ENCODE results near the gene XPNPEP3.
"Not testable (repeated sequence)": the region's sequence is repeated elsewhere in the genome, so short reads cannot be mapped to it uniquely, and the experiment has no call there.

Gene XPNPEP3

DNA sequence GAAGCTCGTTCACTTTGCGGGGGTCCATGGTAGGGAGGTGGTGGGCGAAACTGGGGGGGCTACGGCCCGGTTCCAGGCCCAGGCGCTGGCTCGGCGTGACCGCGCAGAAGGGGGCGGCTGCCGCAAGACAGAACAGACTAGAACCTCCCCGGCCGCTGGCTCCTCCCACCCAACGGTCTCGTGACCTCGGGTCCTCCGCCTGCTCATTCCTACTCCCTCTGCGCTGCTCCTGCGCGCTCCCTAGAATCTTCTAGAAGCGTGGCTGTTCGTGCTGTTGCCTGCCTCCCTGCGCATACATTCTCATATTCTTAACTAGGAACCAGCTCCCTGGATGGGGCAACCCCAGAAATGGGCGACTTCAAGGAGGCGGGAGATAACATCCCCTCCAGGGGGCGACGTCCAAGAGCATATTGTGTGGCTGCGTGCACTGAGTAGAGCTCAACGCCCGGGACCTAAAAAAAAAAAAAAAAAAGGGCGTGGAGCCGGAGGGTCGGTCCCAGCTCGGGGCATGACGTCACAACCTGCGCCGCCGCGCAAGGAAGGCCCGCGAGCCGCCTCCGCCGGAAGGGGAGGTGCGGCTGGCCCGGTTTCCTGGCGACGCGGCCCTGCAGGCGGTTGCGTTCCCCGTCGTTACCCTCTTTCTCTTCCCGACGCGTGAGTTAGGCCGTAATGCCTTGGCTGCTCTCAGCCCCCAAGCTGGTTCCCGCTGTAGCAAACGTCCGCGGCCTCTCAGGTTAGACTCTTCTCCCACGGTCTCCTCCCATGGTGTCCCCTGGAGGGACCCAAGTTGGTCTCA is at the start of gene XPNPEP3, which contains the start of gene ST13:
Gene XPNPEP3 (plus strand): TSS at position 636 of the 796 bp plus-strand sequence. CDS start 34 bp downstream, at position 670.
Gene ST13 (minus strand): TSS at position 127 of the 796 bp plus-strand sequence. CDS start 99 bp downstream, at position 28.
- DNase-seq (ENCODE audit: low read depth) = peak; percentile 97

DNA sequence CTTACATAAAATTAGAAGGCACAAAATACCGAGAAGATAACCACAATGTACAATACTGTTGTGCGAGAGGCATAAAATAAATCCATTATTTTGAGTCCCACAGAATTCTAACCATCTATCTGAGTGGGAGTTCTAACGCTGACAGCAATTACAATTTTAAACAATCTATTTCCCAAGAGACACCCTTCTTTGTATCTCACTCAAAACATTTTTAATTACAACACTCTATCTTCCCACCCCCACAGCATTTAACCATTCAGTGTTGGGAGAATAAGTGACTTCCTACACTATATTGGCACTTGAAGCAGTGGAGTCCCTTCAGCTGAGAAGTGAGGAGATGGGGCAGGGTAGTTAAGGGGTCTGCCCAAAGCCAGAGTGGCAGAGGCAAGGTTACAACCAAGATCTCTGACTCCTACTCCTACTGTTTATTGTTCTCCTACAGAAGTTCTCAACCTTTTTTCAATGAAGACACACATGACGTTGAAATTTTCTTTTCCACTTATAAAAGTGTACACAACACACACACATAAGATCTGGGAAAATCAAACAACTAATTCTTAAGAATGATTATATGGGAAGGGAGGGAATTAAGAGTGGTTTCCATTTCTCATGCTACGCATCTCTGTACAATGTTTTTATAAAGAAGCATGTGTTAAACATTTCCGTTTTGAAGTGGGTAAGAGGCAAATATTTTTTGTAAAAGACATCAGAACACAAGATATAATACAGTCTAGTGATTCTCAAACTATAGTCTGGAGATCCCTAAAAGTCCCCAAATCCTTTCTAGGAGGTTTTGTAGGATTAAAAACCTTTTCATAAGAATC is 48.7 kb upstream of the XPNPEP3 start:
- peak; percentile 57 for DNase-seq (ENCODE audit: low read depth)

DNA sequence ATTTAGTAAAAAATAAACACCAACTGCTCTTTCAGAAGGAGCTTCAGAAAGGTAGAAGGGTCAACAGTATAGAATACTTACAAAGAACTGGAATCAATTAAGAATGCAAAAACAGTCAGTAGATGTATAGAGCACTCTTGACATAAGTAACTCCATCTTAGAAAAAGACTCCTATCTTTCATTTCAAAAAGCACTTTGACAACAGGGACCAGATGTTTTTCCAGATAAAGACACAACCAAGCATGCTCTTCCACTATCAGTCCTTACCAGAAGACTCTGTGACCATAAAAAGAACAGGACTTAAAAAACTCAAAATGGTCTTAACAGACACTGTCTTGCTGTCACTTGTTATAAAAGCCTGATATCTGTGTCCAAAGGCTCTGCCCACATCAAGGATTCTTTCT is 43.0 kb upstream of the XPNPEP3 start:
- no peak for DNase-seq (ENCODE audit: low read depth)

DNA sequence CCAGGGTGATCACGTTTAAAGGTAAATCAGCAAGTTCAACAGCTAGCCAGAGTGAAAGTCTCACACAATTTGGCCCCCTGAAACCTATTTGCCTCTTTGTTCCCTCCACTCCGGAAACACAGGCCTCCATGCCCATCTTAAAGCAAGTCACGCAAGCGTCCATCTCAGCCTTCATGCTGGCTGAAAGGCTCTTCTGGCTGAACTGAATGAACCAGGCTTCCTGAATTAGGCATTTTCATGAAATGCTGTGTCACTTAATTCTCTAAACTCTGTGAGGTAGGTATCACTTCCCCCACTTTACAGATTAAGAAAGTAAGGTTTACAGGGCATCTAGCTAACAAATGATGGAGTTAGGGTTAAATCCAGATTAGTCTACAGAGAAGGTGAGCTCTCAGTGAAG is 39.2 kb upstream of the XPNPEP3 start:
- DNase-seq (ENCODE audit: low read depth) = no peak

DNA sequence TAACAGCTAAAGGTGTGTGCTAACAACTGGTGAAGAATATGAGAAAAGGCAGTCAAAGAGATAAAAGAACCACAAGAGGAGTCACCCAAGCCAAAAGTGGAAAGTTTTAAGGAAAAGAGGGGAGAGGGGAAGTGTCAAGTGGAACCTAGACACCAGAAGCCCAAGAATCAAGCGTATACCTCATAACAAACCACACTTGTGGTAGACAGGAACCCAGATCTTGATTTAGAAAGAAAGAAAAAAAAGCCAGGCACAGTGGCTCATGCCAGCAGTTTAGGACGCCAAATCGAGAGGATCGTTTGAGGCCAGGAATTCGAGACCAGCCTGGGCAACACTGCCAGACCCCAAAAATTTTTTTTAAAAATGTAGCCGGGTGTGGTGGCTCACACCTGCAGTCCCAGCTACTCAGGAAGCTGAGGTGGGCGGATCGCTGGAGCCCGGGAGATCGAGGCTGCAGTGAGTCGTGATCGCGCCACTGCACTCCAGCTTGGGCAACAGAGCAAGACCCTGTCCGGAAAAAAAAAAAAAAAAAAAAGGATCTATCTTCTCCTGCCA is 38.7 kb upstream of the XPNPEP3 start:
- no peak for DNase-seq (ENCODE audit: low read depth)

DNA sequence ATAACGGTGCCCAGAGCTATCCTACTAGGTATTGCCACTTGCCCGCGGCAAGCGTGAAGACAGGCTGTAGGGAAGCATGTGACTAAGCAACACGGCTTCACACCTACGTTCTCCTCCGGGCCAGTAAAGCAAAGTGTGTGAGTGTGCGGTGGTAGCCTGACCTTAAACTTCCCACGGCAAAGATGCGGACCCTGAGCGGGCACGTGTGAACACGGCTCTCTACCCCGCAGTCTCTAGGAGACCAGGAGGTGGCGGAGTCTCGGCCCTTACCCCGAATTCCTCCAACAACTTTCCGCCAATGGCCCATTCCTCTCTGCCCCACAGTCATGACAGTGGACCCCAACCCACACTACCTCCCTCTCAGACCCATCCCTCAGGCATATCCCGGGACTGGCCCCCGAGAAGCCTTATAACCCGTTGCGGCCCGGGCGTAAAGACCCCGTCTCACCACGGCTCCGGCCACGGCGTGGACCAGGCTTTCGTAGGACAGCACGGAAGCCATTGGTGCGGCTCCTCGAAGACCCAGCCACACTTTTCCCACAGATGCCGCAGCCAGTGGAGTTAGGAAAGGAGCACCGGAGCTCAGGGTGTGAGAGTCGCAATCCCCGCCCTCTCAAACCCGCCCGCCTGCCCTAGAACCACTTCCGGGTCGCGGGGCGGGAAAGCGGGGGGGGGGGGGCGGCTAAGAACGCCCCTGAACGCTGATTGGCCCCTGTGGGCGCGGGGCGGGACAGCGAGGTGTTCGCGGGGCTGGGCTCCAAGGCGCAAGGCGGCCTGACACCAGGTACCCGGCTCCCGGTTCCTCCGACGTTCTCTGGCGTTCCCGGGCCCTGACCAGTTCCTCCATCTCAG is 38.0 kb upstream of the XPNPEP3 start, which contains the start of gene SLC25A17:
Gene SLC25A17 (minus strand): TSS at position 600 of the 852 bp plus-strand sequence. CDS start 98 bp downstream, at position 502.
- DNase-seq (ENCODE audit: low read depth) = peak; percentile 84

DNA sequence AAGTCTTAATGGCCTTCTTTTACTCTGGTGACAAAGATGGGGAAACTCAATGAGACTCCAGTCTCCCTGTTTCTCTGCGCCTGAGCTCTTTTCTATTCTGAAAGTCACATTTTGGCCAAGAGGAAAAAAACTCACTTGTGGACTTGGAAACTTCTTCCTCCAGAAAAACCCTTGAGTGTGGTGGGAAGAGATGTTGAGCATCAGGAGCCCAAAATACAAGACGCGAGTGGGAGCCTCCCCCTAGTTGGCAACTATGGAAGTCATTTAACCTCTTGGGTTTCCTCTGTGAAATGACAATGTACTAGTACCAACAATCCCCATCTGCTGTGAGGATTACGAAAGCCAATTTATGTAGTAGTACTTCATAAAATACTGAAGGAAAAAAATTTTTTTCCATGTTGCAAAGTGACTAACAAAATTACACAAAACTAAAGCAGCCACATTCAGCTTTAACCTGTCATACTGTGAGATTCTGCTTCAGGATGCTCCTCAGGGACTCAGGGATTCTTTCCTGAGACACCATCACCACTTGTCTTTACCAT is 37.3 kb upstream of the XPNPEP3 start:
- DNase-seq (ENCODE audit: low read depth) = peak; percentile 46

DNA sequence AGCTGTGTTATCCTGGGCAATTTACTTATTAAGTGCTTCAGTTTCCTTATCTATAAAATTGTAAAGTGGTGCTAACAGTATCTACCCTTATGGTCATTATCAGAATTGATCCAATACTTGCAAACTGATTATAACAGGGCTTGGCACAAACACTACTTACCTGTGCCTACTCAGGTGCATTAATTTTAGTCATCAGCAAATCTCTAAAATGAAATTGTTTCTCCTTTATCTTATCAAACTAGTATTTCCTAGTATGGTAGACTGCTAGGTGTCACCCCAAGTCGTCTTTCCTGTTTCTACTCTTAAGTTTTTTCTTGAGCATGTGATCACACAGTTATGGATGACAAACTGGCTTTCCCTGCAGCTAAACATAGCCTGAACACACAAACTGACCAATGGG is 33.5 kb upstream of the XPNPEP3 start:
- no peak for DNase-seq (ENCODE audit: low read depth)

DNA sequence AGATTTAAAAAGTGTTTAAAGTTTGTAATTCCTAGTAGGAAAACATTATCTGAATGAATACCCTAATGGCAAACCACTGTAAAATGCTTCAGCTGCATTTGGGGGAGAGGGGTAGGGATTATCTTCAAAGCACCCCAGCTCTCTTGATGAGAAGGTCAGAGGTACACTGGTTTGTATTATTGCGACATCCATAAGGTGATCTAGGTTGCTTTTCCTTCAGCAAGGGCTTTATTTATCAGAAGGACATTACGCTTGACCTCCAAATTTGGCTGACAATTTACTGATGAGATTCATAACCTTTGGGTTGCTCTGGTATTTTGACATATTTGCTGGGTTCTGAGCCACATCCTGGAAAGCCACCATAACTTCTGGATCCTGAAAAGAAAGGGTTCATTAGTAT is 30.7 kb upstream of the XPNPEP3 start:
- DNase-seq (ENCODE audit: low read depth) = not testable (repeated sequence)

DNA sequence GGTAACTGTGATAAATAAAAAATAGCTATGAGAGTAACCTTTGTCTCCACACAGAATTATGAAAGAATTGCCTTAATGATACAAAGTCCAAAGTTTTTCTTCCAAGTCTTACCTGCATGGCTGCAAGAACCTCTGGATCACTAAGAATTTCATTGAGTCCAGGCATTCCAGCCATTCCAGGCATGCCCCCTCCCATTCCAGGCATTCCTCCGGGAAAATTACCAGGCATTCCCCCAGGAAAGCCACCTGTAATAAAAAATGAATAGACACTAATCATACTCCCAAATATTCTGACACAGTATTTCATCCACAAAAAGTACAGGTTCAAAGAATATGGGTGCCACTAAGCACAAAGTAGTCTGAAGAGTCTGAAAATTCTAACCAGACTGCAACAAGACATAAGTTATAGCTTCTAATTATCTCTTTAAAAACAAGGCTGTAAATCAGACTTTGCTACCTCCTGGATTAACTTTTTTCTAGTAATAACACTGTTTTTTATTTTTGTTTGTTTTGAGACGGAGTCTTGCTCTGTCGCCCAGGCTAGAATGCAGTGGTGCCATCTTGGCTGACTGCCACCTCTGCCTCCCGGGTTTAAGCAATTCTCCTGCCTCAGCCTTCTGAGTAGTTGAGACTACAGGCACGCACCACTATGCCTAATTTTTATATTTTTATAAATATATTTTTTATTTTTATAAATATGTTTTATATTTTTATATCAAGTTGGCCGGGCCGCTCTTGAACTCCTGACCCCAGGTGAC is 29.8 kb upstream of the XPNPEP3 start:
- no peak for DNase-seq (ENCODE audit: low read depth)

DNA sequence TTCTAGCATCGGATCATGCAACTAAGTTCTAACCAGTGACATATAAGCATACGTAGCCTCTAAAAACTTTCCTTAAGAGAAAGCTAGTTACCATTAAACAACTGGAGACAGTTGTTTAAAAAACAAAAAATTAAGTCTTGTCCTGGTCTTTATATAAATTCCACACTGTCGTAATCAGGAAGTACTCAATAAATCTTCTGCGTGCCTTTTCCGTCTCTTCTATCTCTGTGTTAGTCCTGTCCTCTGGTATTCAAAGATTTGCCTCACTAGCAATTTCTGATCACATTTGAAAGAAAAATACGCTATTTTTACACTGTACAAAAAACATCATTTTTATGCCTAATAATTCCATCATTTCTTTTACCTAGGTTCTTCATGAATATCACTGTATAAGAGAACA is 27.8 kb upstream of the XPNPEP3 start:
- no peak for DNase-seq (ENCODE audit: low read depth)

DNA sequence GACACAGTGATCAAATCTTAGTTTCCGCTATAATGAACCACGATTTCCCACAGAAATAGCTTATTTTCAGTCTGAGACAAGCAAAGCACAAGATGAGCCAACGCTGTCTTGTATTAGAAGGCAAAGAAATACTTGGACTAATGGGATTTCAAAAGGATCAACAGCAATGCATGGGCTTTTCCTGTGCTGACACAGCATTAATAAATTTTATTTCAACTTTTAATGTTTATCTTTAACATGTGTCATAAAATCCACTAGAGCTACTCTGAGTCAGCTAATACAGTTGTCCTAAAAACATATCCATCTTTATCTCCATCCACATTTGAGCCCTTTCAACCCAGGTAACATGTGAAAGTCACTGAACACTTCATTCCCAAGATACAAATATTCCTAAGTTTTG is 22.3 kb upstream of the XPNPEP3 start:
- no peak for DNase-seq (ENCODE audit: low read depth)

DNA sequence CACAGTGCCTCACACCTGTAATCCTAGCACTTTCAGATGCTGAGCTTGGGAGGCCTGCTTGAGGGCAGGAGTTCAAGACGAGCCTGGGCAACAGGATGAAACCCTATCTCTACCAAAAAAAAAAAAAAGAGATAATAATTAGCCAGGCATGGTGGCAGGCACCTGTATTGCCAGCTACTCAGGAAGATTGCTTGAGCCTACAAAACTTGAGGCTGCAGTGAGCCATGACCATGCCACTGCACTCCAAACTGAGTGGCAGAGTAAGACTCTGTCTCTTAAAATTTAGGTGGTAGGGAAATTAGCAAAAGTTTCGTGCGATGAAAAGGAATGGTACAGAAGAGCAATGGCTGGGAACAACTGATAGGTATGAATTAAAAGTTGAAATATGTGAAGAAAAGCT is 18.5 kb upstream of the XPNPEP3 start:
- no peak for DNase-seq (ENCODE audit: low read depth)

DNA sequence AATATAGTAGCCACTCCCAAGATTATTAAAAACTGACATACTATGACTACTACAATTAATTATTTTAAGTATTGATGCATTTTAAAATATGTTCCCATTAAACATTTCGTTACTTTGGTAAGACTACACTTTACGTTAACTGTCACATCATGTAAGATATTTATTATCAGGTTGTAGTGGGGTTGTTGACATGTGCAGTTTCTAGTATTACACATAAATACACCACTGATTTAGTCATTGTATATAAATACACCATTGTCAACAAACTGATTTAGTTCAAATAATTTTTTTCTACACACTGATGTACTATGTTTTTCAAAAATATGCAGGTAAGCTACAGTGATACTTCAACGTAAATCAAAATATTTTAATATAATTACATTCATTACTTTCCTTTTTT is 12.0 kb upstream of the XPNPEP3 start:
- no peak for DNase-seq (ENCODE audit: low read depth)

DNA sequence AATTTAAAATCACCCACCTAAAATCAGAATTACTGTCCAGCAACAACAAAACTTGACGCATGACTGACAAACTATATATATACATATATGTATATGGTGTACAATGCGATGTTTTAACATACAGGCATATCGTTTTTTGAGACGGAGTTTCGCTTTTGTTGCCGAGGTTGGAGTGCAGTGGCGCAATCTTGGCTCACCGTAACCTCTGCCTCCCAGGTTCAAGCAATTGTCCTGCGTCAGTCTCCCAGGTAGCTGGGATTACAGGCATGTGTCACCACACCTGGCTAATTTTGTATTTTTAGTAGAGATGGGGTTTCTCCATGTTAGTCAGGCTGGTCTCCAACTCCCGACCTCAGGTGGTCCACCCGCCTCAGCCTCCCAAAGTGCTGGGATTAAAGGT is 11.1 kb upstream of the XPNPEP3 start:
- DNase-seq (ENCODE audit: low read depth) = not testable (repeated sequence)

DNA sequence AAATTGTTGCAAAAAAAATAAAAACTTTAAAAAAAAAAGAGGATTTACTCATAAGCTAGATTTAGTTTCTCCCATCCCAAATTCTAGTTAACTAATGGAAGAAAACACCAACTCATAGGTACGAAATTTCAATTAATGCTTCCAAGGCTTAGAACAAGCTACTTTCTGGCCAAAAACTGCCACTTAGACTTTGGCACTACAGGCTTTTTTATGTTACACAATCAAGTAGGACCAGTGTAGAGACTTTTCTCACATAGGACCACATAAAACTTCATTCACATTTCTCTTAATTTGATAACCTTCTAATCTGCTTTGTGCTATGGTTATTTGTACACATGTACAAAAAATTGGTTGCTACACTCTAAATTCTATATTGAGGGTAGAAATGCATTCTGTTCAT is 3.6 kb upstream of the XPNPEP3 start:
- no peak for DNase-seq (ENCODE audit: low read depth)

DNA sequence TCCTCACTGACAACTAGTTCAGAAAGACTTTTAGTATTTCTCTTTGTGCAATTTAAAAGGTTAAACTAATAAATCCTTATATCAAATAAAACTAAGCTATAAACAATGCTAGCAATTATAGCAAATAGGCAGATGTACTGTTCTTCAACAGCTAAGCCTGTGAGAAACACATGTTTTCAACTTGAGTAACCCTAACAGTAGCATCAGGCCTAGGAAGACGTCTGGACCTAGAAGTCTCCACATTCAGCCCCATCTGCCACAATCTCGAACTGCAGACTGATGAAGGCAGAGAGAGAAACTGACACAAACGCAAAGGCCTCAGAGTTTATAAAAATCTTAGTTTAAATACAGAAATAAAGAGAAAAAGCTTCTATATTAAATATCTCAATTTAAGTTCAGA is 3.0 kb upstream of the XPNPEP3 start:
- DNase-seq (ENCODE audit: low read depth) = peak; percentile 19

DNA sequence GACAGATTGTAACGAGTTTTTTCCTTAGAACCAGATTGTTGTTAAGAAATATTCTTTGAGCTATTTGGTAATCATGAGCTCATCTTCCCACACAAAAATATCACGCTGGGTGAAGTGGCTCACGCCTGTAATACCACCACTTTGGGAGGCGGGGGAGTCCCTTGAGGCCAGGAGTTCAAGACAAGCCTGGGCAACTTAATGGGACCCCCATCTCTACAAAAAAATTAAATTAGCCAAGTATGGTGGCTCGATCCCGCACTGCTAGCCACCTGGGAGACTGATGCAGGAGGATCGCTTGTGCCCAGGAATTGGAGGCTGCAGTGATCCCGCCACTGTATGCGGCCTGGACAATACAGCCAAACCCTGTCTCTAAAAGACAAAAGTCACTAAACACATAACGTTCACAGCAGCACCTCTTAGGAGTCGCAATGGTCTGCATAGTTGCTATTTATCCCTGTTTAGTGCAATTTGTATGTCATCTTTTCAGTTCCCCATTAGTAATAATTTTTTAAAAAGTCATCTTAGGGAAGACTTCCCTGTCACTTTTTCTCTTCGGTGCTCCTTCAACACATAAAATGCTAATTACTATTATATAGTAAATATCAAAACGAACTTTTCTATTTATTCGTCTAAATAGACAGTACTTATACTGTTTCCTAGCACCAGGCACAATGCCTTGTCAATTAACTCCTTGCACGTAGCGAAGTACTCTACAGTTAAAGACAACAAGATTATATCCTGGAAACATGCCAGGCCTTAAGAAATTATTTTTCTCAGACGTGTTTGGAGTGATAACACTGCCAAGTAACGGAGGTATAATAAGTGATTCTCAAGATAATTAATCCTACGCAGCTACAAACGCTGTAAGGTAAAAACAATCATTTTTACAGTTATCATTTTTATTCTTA is 1.6 kb upstream of the XPNPEP3 start:
- DNase-seq (ENCODE audit: low read depth) = peak; percentile 26

DNA sequence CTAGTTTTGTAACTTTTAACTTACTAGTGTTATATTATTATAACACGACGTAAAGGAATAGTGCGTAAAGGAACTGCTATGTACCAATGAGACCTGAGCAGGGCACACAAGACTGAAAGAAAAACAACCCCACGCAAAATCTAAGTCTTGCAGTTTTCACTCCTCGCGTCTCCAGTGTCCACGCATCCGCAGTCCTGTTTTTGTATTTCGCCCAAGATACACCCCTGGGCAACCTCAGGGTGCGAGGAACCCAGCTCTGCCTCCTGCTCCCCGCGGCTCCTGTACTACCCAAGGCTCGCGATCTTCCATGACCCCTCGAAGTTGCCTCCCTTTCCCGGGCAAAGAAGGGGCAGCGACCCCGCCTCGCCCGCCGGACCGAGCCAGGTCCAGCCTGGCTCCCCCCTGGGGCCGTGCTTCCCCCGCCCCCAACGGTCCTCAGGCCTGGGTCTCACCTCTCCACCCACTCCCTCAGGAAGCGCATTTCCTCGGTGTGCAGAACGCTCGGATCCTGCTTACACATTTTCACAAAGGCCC is 902 bp upstream of the XPNPEP3 start:
- peak; percentile 35 for DNase-seq (ENCODE audit: low read depth)
